A549 (cell line): ENCODE measurements around the gene OPRL1.

Experiments
- CHD2 ChIP-seq: fragments of 150-350 bp; IDR thresholded peaks from 2 replicates; pipeline ENCODE4 v1.6.1; 2014; ENCODE audit warnings: low read length; ENCODE audit not compliant: partially characterized antibody
- CTCF ChIP-seq: fragments of >200 bp; sonication (Bioruptor Twin); formaldehyde crosslinking; IDR thresholded peaks from 3 replicates; pipeline ENCODE4 v1.5.1; 2016
- EHMT2 ChIP-seq: fragments of 200-600 bp; sonication (generic); IDR thresholded peaks from 2 replicates; pipeline ENCODE4 v1.6.1; 2016; ENCODE audit warnings: antibody characterized with exemption, low read depth, mild to moderate bottlenecking, moderate library complexity
- HOXB5 ChIP-seq: fragments of 250-450 bp; sonication (Bioruptor Pico); IDR thresholded peaks from 2 replicates; pipeline ENCODE4 v1.5.0; 2020; ENCODE audit warnings: mild to moderate bottlenecking, moderate library complexity
- JUN ChIP-seq, 2 experiments: fragments of >200 bp; sonication (Bioruptor Twin); formaldehyde crosslinking; IDR thresholded peaks; 2 replicates in 1 of 2; 3 replicates in 1 of 2; pipeline ENCODE4 v1.6.1; 2016 to 2017
- NFE2L2 ChIP-seq: fragments of 150-350 bp; conservative IDR thresholded peaks from 2 replicates; pipeline ENCODE4 v1.6.1; 2014; ENCODE audit warnings: low read length
- USF2 ChIP-seq: fragments of 450-650 bp; IDR thresholded peaks from 2 replicates; pipeline ENCODE4 v1.6.1; 2014; ENCODE audit warnings: antibody characterized with exemption
- ZC3H11A ChIP-seq: fragments of 450-650 bp; IDR thresholded peaks from 2 replicates; pipeline ENCODE4 v1.6.1; 2014; ENCODE audit warnings: antibody characterized with exemption, mild to moderate bottlenecking
- TF ChIP-seq, protein P1 (sequence below): fragments of 250-450 bp; sonication (Bioruptor Pico); IDR thresholded peaks from 2 replicates; pipeline ENCODE4 v1.5.0; 2021; ENCODE audit warnings: mild to moderate bottlenecking, moderate library complexity, borderline replicate concordance

DNA sequence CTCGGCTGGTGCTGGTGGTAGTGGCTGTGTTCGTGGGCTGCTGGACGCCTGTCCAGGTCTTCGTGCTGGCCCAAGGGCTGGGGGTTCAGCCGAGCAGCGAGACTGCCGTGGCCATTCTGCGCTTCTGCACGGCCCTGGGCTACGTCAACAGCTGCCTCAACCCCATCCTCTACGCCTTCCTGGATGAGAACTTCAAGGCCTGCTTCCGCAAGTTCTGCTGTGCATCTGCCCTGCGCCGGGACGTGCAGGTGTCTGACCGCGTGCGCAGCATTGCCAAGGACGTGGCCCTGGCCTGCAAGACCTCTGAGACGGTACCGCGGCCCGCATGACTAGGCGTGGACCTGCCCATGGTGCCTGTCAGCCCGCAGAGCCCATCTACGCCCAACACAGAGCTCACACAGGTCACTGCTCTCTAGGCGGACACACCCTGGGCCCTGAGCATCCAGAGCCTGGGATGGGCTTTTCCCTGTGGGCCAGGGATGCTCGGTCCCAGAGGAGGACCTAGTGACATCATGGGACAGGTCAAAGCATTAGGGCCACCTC lies 18.7 kb downstream of the OPRL1 start:
- TF ChIP-seq, protein P1, sequence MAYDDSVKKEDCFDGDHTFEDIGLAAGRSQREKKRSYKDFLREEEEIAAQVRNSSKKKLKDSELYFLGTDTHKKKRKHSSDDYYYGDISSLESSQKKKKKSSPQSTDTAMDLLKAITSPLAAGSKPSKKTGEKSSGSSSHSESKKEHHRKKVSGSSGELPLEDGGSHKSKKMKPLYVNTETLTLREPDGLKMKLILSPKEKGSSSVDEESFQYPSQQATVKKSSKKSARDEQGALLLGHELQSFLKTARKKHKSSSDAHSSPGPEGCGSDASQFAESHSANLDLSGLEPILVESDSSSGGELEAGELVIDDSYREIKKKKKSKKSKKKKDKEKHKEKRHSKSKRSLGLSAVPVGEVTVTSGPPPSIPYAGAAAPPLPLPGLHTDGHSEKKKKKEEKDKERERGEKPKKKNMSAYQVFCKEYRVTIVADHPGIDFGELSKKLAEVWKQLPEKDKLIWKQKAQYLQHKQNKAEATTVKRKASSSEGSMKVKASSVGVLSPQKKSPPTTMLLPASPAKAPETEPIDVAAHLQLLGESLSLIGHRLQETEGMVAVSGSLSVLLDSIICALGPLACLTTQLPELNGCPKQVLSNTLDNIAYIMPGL: no peak
- TF ChIP-seq HOXB5 (CRISPR knock-in tag) (no peak), JUN (IDR thresholded peaks at IDR 0.05) (no peak), EHMT2 (no peak), USF2 (no peak), CHD2 (no peak), CTCF (no peak), NFE2L2 (no peak), ZC3H11A (no peak)
